ENCODE data around the gene CEP162. TPM values are rescaled to one million over a fixed set of nuclear protein-coding genes. Genes with fewer than 3 reads are reported as not detected.

Gene CEP162
- total and polyA plus RNA-seq, 2 of the 8 experiments (the other 6 are each of a cell fraction or from before 2014, with no cell fraction given): 1.3 to 10.6 TPM

DNA sequence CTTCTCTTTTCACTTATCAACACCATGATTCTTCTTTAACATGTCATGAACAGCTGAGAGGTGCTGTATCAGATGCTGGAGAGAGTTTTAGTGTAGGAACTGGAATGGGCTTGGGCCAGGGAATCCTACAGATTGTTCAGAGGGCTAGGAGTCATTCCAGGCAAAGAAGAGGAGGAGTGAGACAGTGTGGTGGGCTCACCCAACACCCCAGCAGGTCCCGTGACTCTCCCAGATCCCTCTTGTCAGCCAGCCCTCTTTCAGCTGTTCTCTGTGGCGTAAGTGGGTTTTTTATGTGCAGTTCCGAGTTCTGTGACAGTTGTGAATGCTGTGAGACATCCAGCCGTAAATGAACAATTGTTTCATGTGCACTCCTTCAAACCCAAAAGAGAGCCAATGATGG, 31.4 kb upstream of the CEP162 start:
- Histone ChIP-seq H3K18ac (ENCODE audit: extremely low read depth, low read length) (no peak overlapping the region), H3K56ac (replicated peaks; ENCODE audit: insufficient read length, low read depth, low read length) (no peak overlapping the region), H2BK12ac (ENCODE audit: low read depth, low read length) (no peak overlapping the region), H2BK120ac (replicated peaks; ENCODE audit: low read depth, low read length) (no peak overlapping the region), H2BK20ac (ENCODE audit: low read length) (no peak overlapping the region), H3K27ac (ENCODE audit: low read depth, low read length) (peak overlapping the region; percentile 44; the same call in 1 of the 2 replicates), H3K36me3 (ENCODE audit: control insufficient read depth in 2 of 4, insufficient read depth in 4 of 4, low read length in 3 of 4) (no peaks in the 10 kb centered on the region), H3K23ac (ENCODE audit: insufficient read length) (no peak overlapping the region), H4K5ac (ENCODE audit: insufficient read length, low read depth, low read length) (no peak overlapping the region), H3K23me2 (ENCODE audit: low read depth, low read length) (no peaks in the 10 kb centered on the region), H2BK5ac (ENCODE audit: low read depth, low read length) (no peak overlapping the region), H4K91ac (replicated peaks; ENCODE audit: insufficient read length, low read length) (no peak overlapping the region), H3K4me1 (replicated peaks in 1 of 4; ENCODE audit: control insufficient read depth in 3 of 4, insufficient read depth in 4 of 4, low read length in 3 of 4) (peaks cover 0 to 4% (median 0%) of the 10 kb centered on the region in 4 experiments; a peak in 1 of 7 replicates), H3K14ac (ENCODE audit: insufficient read length) (no peak overlapping the region), H3K27me3 (replicated peaks in 1 of 4; ENCODE audit: control insufficient read depth in 3 of 4, extremely low read depth in 1 of 4, insufficient read depth in 3 of 4, low read length in 3 of 4) (no peaks in the 10 kb centered on the region), H3K4me3 (ENCODE audit: extremely low read depth in 1 of 4, insufficient read depth in 2 of 4, low read depth in 3 of 4, low read length in 4 of 4) (no peak overlapping the region), H4K20me1 (replicated peaks in 1 of 2; ENCODE audit: control insufficient read depth in 1 of 2, insufficient read depth in 2 of 2, low read length in 2 of 2) (no peaks in the 10 kb centered on the region), H3K79me1 (ENCODE audit: low read depth, low read length) (no peaks in the 10 kb centered on the region), H3K4me2 (ENCODE audit: insufficient read depth in 1 of 2, low read depth in 2 of 2, low read length in 2 of 2) (no peak overlapping the region), H2BK15ac (ENCODE audit: low read length) (no peak overlapping the region; the same call in 1 of the 2 replicates), H3K79me2 (ENCODE audit: control insufficient read depth in 1 of 2, insufficient read depth in 2 of 2, low read length in 2 of 2) (no peaks in the 10 kb centered on the region), H2AK5ac (ENCODE audit: low read depth, low read length) (no peak overlapping the region), H2AFZ (ENCODE audit: low read length) (no peak overlapping the region), H3K4ac (replicated peaks; ENCODE audit: insufficient read length, low read depth, low read length) (no peak overlapping the region), H3K9me3 (ENCODE audit: insufficient read depth in 2 of 2, low read depth in 1 of 2, low read length in 1 of 2) (no peaks in the 10 kb centered on the region), H3K9ac (replicated peaks in 1 of 4; ENCODE audit: extremely low read depth in 1 of 4, low read depth in 3 of 4, low read length in 3 of 4) (no peak overlapping the region), H4K8ac (ENCODE audit: extremely low read depth, insufficient read depth, low read length) (no peak overlapping the region)
- ChIA-PET POLR2A (ENCODE audit: partially characterized antibody) (no interaction called here), CTCF (ENCODE audit: partially characterized antibody) (interaction anchor here (0.5 to 1.5 kb wide), 5 partner anchors 17 to 516 kb away, joined by 3 to 4 read pairs (median 3); no protein-coding TSS in a partner anchor)
- DNase-seq (ENCODE audit: low read depth in 1 of 2, low spot score in 2 of 2) (no peak), FAIRE-seq (no peak)
- WGBS, 2 experiments (ENCODE audit: extremely low coverage in 1 of 2, insufficient coverage in 1 of 2, insufficient read length in 1 of 2, insufficient replicate concordance in 2 of 2, low coverage in 1 of 2, low lambda C conversion rate in 2 of 2, missing lambda C conversion rate in 1 of 2): 86% methylated on average over 4 of the region's 4 CpGs; no CpG with 5 or more reads in 1 of the 2 experiments
- TF ChIP-seq BRCA1 (IDR thresholded peaks at IDR 0.05; ENCODE audit: low read depth, low read length): no peak

Data from H1 (cell line).